GOT3 (cell line): ENCODE data around the gene ARHGAP42.

Experiments
- DNase-seq: peaks from one replicate; lab custom pipeline; 2025; ENCODE audit warnings: mixed read lengths; lab: John Stamatoyannopoulos, UW

Gene ARHGAP42

DNA sequence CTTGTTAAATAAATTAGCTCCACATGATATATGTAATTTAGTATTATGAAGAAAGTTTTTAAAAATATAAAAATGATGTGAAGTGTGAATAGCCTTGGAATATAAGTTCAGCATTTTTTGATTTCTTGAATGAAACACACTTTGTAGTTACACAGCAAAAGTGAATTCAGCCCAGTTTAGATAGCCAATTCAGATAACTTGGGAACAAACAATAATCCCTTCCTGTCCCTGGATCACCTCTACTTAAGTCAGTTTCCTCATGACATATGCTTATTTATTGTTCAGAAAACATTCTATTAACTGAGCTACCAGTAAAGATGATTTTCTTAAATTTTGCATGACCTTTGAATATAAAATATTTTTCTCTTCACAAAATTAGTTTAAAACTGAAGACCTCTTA is 335.2 kb downstream of the ARHGAP42 start:
- DNase-seq: no peak

GRCh38 chr11:101028644-101029043 is 341.6 kb downstream of the ARHGAP42 start:
- DNase-seq: no peak

- no peak for DNase-seq
Observed at GRCh38 chr11:101030015-101030414, 342.9 kb downstream of the ARHGAP42 start.

DNA sequence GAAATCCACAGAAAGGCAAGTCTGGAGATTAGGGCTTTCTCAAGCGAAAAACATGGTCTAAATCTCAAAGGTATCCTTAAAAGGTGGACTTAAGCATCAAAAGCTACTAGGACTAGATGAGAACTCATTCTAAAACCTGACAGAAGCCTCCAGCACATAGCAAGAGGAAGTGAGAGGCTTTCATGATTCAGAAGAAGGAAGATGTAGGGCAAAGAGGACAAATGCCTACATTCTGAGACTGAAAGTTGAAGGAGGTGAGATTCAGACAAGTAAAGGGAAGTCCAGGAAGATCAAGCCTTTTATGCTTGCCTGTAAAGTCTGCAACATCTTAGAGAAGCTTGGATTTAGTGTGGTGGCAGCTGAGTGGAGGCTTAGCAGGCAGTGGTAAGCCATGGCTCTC is 343.6 kb downstream of the ARHGAP42 start:
- no peak for DNase-seq

DNA sequence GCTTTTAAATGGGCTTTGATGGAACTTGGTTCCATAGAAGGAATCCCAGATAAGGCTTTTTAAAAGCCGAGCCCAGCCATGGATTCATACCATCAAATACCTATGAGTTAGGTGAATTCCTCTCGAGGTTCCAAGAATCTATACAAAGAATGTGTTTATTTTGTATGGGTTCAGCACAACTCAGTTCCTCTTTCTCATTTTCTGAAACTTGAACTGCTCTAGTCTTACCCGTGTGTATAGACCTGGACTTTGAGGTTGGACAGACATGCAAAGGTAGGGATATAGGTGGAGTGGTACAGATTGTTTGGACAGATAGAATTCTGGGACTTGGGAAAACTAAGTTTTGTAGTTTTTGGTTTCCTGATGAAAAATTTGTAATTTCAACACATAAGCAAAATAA is 344.6 kb downstream of the ARHGAP42 start:
- no peak for DNase-seq

GRCh38 chr11:101032991-101033390 is 345.9 kb downstream of the ARHGAP42 start:
- DNase-seq: no peak

DNA sequence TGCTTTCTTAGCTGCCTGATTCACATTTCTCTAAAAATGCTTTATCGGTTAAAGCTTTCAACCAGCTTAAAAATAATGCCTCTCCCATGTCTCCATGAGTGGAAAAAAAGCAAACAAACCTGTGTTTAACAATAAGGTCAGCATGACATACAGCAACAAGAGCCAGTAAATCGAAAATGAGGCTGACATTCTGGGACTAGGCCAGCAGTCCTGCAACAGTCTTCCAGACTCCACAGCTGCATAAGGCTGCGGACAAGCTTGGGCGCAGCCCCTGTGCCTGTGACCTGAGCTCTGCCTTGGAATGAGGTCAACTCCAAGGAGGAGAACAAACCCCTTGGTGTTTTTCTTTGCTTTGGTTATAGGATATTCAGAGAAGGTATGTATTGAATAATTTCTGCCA is 347.0 kb downstream of the ARHGAP42 start:
- no peak for DNase-seq

DNA sequence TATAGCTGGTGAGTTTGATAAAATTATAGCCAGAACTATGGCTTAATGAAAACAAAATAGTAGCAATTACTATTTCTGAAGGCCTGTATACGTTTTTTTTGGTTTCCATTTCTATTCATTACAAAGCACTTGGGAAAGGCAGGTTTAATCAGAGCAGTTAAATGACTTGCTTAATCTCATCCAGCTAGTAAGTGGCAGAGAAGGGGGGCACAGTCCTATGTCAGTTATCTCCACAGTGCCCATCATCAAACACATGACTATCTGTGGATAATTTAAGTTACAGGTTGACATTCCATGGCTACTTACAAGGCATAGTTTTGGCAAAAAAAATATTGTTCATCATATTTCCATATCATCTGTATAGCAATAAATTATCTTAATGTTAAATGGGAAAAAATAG is 348.8 kb downstream of the ARHGAP42 start:
- no peak for DNase-seq
